Effector memory CD4-positive, alpha-beta T cell (primary cell): ENCODE data around the gene ERICH6.

Experiments
- DNase-seq, 3 donors: peaks; one replicate each; pipeline ENCODE4 v3.0.0-alpha.2; 2020
- H3K27ac ChIP-seq: 2 replicates; pipeline ENCODE4 v1.7.0; 2013; ENCODE audit warnings: mild to moderate bottlenecking, low read length, moderate library complexity; ENCODE audit not compliant: insufficient read depth, poor library complexity, severe bottlenecking
- H3K27me3 ChIP-seq: replicated peaks from 2 replicates; pipeline ENCODE4 v1.7.0; 2013; ENCODE audit warnings: mild to moderate bottlenecking, low read length; ENCODE audit not compliant: insufficient read depth, control insufficient read depth, poor library complexity, severe bottlenecking
- H3K36me3 ChIP-seq: 2 replicates; pipeline ENCODE4 v1.7.0; 2013; ENCODE audit warnings: mild to moderate bottlenecking, low read length, moderate library complexity; ENCODE audit not compliant: control insufficient read depth, insufficient read depth
- H3K4me1 ChIP-seq: 2 replicates; pipeline ENCODE4 v1.7.0; 2013; ENCODE audit warnings: low read length, mild to moderate bottlenecking; ENCODE audit not compliant: control insufficient read depth, insufficient read depth, poor library complexity, severe bottlenecking
- H3K4me3 ChIP-seq: 2 replicates; pipeline ENCODE4 v1.7.0; 2013; ENCODE audit warnings: low read length, low read depth, mild to moderate bottlenecking; ENCODE audit not compliant: insufficient read depth, poor library complexity, severe bottlenecking
- H3K9me3 ChIP-seq: 2 replicates; pipeline ENCODE4 v1.7.0; 2013; ENCODE audit warnings: mild to moderate bottlenecking, low read length, moderate library complexity; ENCODE audit not compliant: control insufficient read depth

The ERICH6 gene

GRCh38 chr3:150736903-150737832, 33.4 kb upstream of the ERICH6 start:
- Histone ChIP-seq H3K27me3 (no peaks in the 10 kb centered on the region), H3K4me1 (peaks cover 6% of the 10 kb centered on the region), H3K27ac (no peak overlapping the region), H3K4me3 (no peak overlapping the region), H3K36me3 (peaks cover 12% of the 10 kb centered on the region), H3K9me3 (no peaks in the 10 kb centered on the region)
- DNase-seq, result no peak

DNA sequence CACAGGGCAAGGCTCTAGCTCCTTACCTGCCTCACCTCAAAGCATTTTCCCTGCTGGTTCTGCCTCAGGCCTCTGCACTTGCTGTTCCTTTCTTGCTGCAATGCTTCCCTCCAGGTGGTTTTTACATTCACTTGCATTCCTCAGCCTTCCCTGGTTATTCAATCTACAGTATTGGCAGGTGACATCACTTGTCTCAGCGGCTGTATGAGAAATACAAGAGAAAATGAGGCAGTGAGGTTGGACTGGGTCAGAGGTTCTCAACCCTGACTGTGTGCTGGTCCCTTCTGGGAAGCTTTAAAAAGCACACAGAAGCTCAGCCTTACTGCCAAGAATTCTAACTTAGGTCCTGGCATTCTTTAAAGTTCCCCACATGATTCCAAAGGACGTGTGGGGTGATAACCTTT, 32.6 kb upstream of the ERICH6 start:
- DNase-seq, result no peak
- H3K36me3 ChIP-seq, result peaks cover 4% of the 10 kb centered on the region
- H3K27me3 ChIP-seq, result no peaks in the 10 kb centered on the region
- peaks cover 6% of the 10 kb centered on the region for H3K4me1 ChIP-seq
- H3K4me3 ChIP-seq, result no peak overlapping the region
- no peak overlapping the region for H3K27ac ChIP-seq
- H3K9me3 ChIP-seq, result no peaks in the 10 kb centered on the region

DNA sequence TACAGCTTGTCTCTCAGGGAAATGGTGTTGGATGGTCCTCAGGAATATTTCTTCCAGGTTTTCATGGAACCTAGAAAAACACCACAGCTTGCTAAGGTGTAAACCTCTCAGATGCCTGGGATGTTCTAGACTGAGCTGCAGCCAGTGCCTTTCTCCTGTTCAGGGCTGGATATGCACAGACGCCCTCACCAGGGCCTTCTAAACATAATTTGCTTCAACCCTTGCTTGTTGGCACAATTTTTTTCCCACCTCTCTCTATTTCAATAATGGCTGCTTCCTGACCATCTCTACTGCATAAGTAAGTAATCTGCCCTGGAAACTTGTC, 31.0 kb upstream of the ERICH6 start:
- Histone ChIP-seq H3K27ac (no peak overlapping the region), H3K4me3 (no peak overlapping the region), H3K27me3 (no peaks in the 10 kb centered on the region), H3K4me1 (no peaks in the 10 kb centered on the region), H3K9me3 (no peaks in the 10 kb centered on the region), H3K36me3 (no peaks in the 10 kb centered on the region)
- DNase-seq, result no peak

- Histone ChIP-seq H3K4me1 (no peaks in the 10 kb centered on the region), H3K4me3 (no peak overlapping the region), H3K27me3 (no peaks in the 10 kb centered on the region), H3K9me3 (no peaks in the 10 kb centered on the region), H3K27ac (no peak overlapping the region), H3K36me3 (no peaks in the 10 kb centered on the region)
- no peak for DNase-seq
Measured at GRCh38 chr3:150733936-150734794, 30.4 kb upstream of the ERICH6 start.

GRCh38 chr3:150733373-150733935, 29.7 kb upstream of the ERICH6 start:
- Histone ChIP-seq H3K9me3 (no peaks in the 10 kb centered on the region), H3K4me3 (no peak overlapping the region), H3K27ac (no peak overlapping the region), H3K36me3 (no peaks in the 10 kb centered on the region), H3K4me1 (no peaks in the 10 kb centered on the region), H3K27me3 (no peaks in the 10 kb centered on the region)
- no peak for DNase-seq

GRCh38 chr3:150729682-150730360, 26.1 kb upstream of the ERICH6 start:
- DNase-seq, result no peak
- no peaks in the 10 kb centered on the region for H3K27me3 ChIP-seq
- no peak overlapping the region for H3K4me3 ChIP-seq
- no peaks in the 10 kb centered on the region for H3K9me3 ChIP-seq
- H3K27ac ChIP-seq, result no peak overlapping the region
- no peaks in the 10 kb centered on the region for H3K36me3 ChIP-seq
- no peaks in the 10 kb centered on the region for H3K4me1 ChIP-seq

DNA sequence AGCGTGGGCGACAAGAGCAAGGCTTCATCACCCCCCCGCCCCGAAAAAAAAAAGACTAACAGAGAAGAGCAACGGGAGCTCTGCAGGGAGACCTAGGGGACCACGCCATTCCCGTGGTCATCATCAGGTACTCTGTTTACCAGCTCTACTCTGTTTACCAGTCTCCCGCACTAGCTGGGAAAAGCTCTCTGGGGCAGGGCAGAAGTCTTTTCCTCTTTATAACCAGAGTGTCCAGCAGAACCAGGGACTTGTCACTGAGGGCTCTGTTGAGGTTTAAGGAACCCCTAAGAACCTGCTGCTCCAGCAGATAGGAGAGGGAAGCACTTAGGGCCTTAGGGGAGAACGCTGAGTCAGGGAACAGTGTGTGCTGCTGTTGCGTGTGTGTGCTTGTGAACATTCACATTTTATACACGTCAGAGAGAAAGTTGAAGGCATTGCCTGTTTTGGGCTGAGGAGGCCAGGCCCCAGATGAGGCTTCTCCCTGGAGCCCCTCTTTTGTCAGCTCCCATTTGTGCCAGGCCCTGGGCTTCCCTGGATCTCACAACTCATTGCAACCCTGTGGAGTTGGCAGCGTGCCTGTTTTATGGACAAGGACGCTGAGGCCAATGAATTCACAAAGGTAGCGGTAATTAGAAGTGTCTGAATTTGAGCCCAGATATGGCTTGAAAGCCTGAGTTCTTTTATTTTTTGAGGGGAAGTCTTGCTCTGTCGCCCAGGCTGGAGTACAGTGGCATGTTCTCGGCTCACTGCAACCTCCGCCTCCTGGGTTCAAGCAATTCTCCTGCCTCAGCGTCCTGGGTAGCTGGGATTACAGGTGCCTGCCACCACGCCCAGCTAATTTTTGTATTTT, 24.2 kb upstream of the ERICH6 start:
- Histone ChIP-seq H3K36me3 (no peaks in the 10 kb centered on the region), H3K27ac (no peak overlapping the region), H3K27me3 (no peaks in the 10 kb centered on the region), H3K9me3 (no peaks in the 10 kb centered on the region), H3K4me1 (no peaks in the 10 kb centered on the region), H3K4me3 (no peak overlapping the region)
- no peak for DNase-seq

GRCh38 chr3:150725548-150725947, 21.8 kb upstream of the ERICH6 start:
- no peak for DNase-seq
- Histone ChIP-seq H3K4me3 (no peak overlapping the region), H3K36me3 (no peaks in the 10 kb centered on the region), H3K27me3 (no peaks in the 10 kb centered on the region), H3K9me3 (no peaks in the 10 kb centered on the region), H3K4me1 (no peaks in the 10 kb centered on the region), H3K27ac (no peak overlapping the region)

DNA sequence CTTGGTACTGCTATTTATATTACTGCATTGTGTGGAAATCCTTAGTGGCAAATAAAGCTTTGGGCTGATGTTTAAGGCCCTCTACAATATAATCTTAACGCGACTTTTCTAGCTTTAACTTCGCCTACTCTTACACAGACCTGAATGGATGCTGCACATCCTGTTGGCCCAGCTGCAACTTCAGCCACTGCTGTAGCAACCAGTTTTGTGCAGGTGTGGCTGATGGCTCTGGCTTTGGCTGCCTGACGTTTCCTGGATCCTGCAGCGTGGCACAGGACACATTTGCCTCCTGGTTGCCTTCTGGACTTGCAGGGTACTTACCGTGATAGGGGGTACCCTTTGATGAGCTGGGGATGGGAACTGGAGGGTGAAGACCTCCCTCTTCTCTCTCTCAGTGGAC, 20.2 kb upstream of the ERICH6 start:
- Histone ChIP-seq H3K4me3 (no peak overlapping the region), H3K27ac (no peak overlapping the region), H3K27me3 (no peaks in the 10 kb centered on the region), H3K36me3 (no peaks in the 10 kb centered on the region), H3K4me1 (no peaks in the 10 kb centered on the region), H3K9me3 (no peaks in the 10 kb centered on the region)
- no peak for DNase-seq
